Rectal smooth muscle tissue (tissue), 1 donor: ENCODE data around the gene VPS4A.
A peak's percentile ranks its signal among the peaks of the same experiment; 100 is the strongest.

Experiments used
- H3K27ac ChIP-seq: one replicate; pipeline ENCODE4 v1.7.0; 2013; ENCODE audit warnings: low read depth, low read length, inconsistent platforms
- H3K27me3 ChIP-seq: one replicate; pipeline ENCODE4 v1.7.0; 2013; ENCODE audit warnings: low read length; ENCODE audit not compliant: control insufficient read depth, insufficient read depth
- H3K36me3 ChIP-seq: one replicate; pipeline ENCODE4 v1.7.0; 2013; ENCODE audit warnings: low read length; ENCODE audit not compliant: control insufficient read depth, insufficient read depth
- H3K4me1 ChIP-seq: one replicate; pipeline ENCODE4 v1.7.0; 2013; ENCODE audit warnings: low read length; ENCODE audit not compliant: control insufficient read depth, insufficient read depth
- H3K4me3 ChIP-seq: one replicate; pipeline ENCODE4 v1.7.0; 2013; ENCODE audit warnings: low read length
- H3K9ac ChIP-seq: one replicate; pipeline ENCODE4 v1.7.0; 2013; ENCODE audit warnings: low read length

The VPS4A gene

GRCh38 chr16:69322343-69322742 is 11.2 kb downstream of the VPS4A start:
- peaks cover 57% of the 10 kb centered on the region for H3K36me3 ChIP-seq
- H3K27me3 ChIP-seq, result no peaks in the 10 kb centered on the region
- no peak overlapping the region for H3K4me3 ChIP-seq
- no peak overlapping the region for H3K9ac ChIP-seq
- H3K4me1 ChIP-seq, result no peaks in the 10 kb centered on the region
- no peak overlapping the region for H3K27ac ChIP-seq

DNA sequence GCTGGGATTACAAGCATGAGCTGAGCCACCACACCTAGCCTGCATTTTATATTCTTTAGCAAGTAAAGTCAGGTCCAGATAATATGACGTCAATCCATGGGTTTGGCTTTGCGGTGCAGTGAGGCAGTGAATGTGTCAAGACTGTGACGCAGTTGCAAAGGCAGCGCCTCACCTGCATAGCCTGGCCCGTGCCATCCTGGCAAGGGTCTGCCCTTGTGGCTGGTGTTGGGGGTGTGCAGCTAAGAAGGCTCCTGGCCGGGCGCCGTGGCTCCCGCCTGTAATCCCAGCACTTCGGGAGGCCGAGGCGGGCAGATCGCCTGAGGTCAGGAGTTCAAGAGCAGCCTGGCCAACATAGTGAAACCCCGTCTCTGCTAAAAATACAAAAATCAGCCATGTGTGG is 12.3 kb downstream of the VPS4A start:
- no peaks in the 10 kb centered on the region for H3K27me3 ChIP-seq

DNA sequence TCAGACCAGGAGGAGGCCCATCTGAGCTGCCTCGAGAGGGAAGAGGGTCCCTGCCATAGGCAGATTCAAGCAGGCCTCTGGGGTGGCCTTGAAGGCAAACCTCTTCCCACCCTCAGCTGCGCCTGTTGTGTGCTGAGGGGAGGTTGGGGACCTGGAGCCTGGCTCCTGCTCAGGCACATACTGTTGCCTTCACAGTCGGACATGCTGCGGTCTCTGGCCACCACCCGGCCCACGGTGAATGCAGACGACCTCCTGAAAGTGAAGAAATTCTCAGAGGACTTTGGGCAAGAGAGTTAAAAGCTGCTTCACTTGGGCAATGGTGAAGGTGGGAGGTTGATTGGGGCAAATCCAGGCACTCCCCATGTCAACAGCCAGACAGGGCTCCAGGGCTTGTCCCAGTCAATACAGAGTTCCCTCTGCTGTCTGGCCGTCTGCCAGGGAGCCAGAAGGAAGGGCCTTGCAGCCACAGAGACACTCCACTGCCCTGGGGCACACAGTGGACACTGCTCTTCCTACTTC is 12.9 kb downstream of the VPS4A start:
- Histone ChIP-seq H3K27me3 (no peaks in the 10 kb centered on the region), H3K36me3 (peaks cover 48% of the 10 kb centered on the region), H3K4me3 (no peak overlapping the region), H3K27ac (no peak overlapping the region), H3K9ac (no peak overlapping the region), H3K4me1 (peaks cover 2% of the 10 kb centered on the region)

More for the DNA sequence above, 12.3 kb downstream of the VPS4A start:
- H3K27ac ChIP-seq, result no peak overlapping the region
- H3K36me3 ChIP-seq, result peaks cover 54% of the 10 kb centered on the region
- H3K4me1 ChIP-seq, result no peaks in the 10 kb centered on the region
- H3K9ac ChIP-seq, result no peak overlapping the region
- H3K4me3 ChIP-seq, result no peak overlapping the region

- no peak overlapping the region for H3K4me3 ChIP-seq
- no peaks in the 10 kb centered on the region for H3K27me3 ChIP-seq
- H3K4me1 ChIP-seq, result peaks cover 8% of the 10 kb centered on the region
- peaks cover 41% of the 10 kb centered on the region for H3K36me3 ChIP-seq
- H3K9ac ChIP-seq, result no peak overlapping the region
- H3K27ac ChIP-seq, result no peak overlapping the region
Measured at GRCh38 chr16:69324585-69325253, 13.6 kb downstream of the VPS4A start.

- no peak overlapping the region for H3K4me3 ChIP-seq
- H3K27me3 ChIP-seq, result no peaks in the 10 kb centered on the region
- H3K27ac ChIP-seq, result no peak overlapping the region
- H3K9ac ChIP-seq, result no peak overlapping the region
- H3K4me1 ChIP-seq, result peaks cover 8% of the 10 kb centered on the region
- peaks cover 31% of the 10 kb centered on the region for H3K36me3 ChIP-seq
Measured at GRCh38 chr16:69325784-69326171, 14.6 kb downstream of the VPS4A start.

DNA sequence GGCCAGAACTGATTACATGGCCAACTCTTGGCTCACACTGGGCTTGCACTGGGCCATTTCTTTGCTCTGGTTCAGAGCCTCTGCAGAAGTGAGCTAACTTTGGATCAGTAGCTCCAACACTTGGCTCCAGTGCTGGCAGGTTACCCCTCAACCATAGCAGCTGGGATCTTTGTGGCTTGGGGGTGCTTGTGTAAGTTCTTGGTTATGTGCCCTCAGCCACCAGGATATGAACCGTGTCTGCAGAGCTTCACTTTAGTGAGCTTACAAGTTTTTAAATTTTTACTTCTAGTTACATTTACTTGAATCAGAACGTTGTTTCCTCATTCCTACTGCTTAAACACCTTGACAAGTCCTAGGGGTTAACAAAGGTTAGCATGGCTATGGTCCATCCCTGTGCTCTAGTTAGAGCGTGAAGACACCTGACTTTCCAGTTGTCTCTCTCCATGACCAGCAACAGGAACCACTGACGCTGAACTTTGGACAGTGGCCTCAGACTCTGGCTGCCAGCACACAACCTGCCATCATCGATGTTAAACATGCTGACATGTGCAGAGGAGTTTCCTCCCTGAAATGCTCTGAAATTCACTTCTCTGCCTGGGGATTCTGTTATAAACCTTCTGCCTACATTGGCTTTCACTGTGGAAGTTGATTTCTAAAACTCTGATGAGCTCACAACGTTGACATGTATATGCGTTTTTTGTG is 15.2 kb downstream of the VPS4A start:
- Histone ChIP-seq H3K9ac (no peak overlapping the region), H3K27me3 (no peaks in the 10 kb centered on the region), H3K27ac (no peak overlapping the region), H3K4me1 (peaks cover 8% of the 10 kb centered on the region), H3K4me3 (no peak overlapping the region), H3K36me3 (peaks cover 25% of the 10 kb centered on the region)

DNA sequence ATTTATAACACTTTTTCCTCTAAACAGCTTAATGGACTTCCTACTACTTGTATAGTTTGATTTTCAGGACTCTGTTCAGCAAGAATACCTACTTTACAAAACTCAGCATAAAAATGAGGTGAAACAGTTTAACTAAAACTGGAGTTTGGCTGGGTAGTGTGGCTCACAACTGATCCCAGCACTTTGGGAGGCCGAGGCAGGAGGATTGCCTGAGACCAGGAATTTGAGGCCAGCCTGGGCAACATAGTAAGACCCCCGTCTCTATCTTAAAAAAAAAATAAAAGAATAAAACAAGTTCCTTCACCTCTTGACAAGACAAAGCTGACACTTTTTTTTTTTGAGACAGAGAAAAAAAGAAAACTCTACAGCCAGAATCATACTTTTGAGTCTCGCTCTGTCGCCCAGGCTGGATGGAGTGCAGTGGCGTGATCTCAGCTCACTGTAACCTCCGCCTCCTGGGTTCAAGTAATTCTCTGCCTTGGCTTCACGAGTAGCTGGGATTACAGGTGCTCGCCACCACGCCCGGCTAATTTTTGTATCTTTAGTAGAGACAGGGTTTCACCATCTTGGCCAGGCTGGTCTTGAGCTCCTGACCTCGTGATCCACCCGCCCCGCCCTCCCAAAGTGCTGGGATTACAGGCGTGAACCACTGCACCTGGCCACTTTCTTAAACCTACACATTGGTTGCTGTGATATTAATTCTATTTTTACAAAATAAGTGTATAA is 16.6 kb downstream of the VPS4A start:
- Histone ChIP-seq H3K4me3 (no peak overlapping the region), H3K4me1 (peaks cover 8% of the 10 kb centered on the region), H3K27ac (no peak overlapping the region), H3K27me3 (no peaks in the 10 kb centered on the region), H3K36me3 (peaks cover 19% of the 10 kb centered on the region), H3K9ac (no peak overlapping the region)

- peaks cover 18% of the 10 kb centered on the region for H3K36me3 ChIP-seq
- H3K9ac ChIP-seq, result no peak overlapping the region
- peaks cover 8% of the 10 kb centered on the region for H3K4me1 ChIP-seq
- H3K27ac ChIP-seq, result no peak overlapping the region
- H3K4me3 ChIP-seq, result peak overlapping the region; percentile 80
- H3K27me3 ChIP-seq, result no peaks in the 10 kb centered on the region
Measured at GRCh38 chr16:69328854-69329316, 17.7 kb downstream of the VPS4A start.

DNA sequence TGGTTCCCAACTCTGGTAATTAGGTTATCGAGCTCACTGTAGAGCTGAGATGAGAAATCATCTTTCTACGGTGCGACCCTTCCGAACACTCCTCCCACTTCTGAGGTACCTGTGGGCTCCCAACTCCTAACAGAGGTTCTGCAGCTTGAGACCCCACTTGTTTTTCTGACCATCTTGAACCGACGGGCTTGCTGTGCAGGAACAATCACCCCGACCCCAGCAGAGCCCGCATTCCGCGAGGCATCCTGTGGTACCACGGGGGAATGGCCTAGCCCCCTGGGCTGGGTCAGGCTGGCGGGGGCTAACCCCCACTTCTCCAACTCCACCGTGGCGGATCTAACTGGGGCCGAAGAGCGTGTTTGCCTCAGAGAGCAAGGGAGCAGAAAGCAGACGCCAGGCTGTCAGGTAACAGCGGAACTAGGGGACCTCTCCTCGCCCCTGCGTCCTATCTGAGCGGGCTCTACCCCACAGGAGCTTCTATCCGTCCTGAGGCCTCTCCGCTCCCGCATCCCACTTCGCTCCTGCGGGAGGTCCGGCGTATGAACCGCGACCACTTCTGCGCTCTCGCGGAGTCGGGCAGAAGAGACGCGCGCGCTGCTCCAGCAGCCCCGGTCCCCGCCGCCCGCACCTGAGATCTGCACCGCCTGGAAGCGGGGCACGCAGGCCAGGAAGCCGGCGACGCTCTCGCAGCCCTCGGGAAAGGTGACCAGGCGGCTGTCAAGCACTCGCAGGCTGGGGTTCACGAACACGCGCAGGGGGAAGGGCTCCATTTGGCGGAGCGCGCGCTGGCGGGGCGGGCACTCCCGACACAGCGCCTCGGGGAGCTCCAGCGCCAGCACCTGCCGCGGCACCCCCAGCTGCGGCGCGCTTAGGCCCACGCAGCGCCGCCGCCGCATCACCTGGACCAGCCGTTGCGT is 18.5 kb downstream of the VPS4A start:
- Histone ChIP-seq H3K4me3 (peak overlapping the region; percentile 80), H3K9ac (peak overlapping the region; percentile 63), H3K4me1 (peaks cover 8% of the 10 kb centered on the region), H3K27ac (peak overlapping the region; percentile 91), H3K36me3 (peaks cover 22% of the 10 kb centered on the region), H3K27me3 (no peaks in the 10 kb centered on the region)

- Histone ChIP-seq H3K4me1 (peaks cover 8% of the 10 kb centered on the region), H3K27ac (peak within 1 kb of the TSS; percentile 91), H3K36me3 (peaks cover 29% of the 10 kb centered on the region), H3K9ac (peak within 1 kb of the TSS; percentile 78), H3K4me3 (peak within 1 kb of the TSS; percentile 80), H3K27me3 (no peaks in the 10 kb centered on the region)
Measured at GRCh38 chr16:69330286-69331109, 19.3 kb downstream of the VPS4A start, which contains the start of gene PDF. TSS of gene PDF (minus strand) at chr16:69330588. CDS start at chr16:69330570, 18 bp downstream.

DNA sequence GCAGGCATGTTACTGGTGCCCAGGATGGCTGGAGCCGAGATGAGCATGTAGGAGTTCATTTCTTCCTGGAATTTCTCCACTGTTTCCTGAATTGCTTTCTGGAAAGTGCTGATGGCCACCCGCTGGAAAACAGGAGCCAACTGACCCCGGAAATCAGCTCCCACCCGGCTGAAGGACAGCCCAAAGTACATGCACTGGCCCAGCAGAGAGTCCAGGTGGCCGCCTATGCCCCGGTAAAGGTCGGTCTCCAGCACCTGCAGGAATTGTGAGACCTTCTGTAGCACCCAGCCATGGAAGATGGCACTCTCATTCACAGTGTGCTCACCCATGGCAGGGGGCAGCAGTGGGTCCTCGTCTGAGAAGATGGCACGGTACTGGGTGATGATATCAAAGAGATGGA is 23.5 kb downstream of the VPS4A start:
- no peaks in the 10 kb centered on the region for H3K27me3 ChIP-seq
- peaks cover 4% of the 10 kb centered on the region for H3K4me1 ChIP-seq
- no peak overlapping the region for H3K27ac ChIP-seq
- H3K4me3 ChIP-seq, result no peak overlapping the region
- no peak overlapping the region for H3K9ac ChIP-seq
- peaks cover 30% of the 10 kb centered on the region for H3K36me3 ChIP-seq
